Panc1 (cell line): ENCODE results near the gene ADI1. TPM values are rescaled to one million over a fixed set of nuclear protein-coding genes. Genes with fewer than 3 reads are reported as not detected.

ENCODE experiments used
- ATAC-seq: fragments of 200-7000 bp; cut with Tn5 transposase; 2 replicates; pipeline ENCODE4 v1.9.1; 2020; ENCODE audit warnings: mild to moderate bottlenecking, moderate library complexity
- BruUV-seq: library from RNA; stranded (reverse); fragments of 400-500 nt; replicated peaks from 2 replicates; lab custom pipeline; 2021; lab: Mats Ljungman, UMichigan
- CTCF ChIA-PET: fragments of 300-600 bp; sonication (Branson Sonifier 250); formaldehyde crosslinking; loops from one replicate; lab custom pipeline; 2022; ENCODE audit warnings: antibody characterized with exemption; lab: Charles Lee
- POLR2A ChIA-PET: fragments of 300-600 bp; sonication (Branson Sonifier 250); formaldehyde crosslinking; loops from one replicate; lab custom pipeline; 2022; ENCODE audit warnings: antibody characterized with exemption; lab: Charles Lee
- DNase-seq: peaks from one replicate; pipeline ENCODE4 v3.0.0-alpha.2; 2010; ENCODE audit warnings: low read depth, low spot score
- H3K27ac ChIP-seq: 2 replicates; pipeline ENCODE4 v1.5.1; 2011; ENCODE audit warnings: mild to moderate bottlenecking, low read length, inconsistent platforms
- H3K27me3 ChIP-seq: fragments of 200-500 bp; sonication (Bioruptor generic); 2 replicates; pipeline ENCODE4 v1.6.0; 2014; ENCODE audit warnings: low read length, inconsistent platforms; ENCODE audit not compliant: control insufficient read depth, insufficient read depth
- H3K36me3 ChIP-seq: fragments of 200-500 bp; sonication (Bioruptor generic); 2 replicates; pipeline ENCODE4 v1.5.1; 2014; ENCODE audit warnings: inconsistent platforms, mild to moderate bottlenecking, low read length, moderate library complexity; ENCODE audit not compliant: control insufficient read depth, insufficient read depth
- H3K4me1 ChIP-seq: 2 replicates; pipeline ENCODE4 v1.5.1; 2011; ENCODE audit warnings: inconsistent platforms, mild to moderate bottlenecking, low read length, moderate library complexity; ENCODE audit not compliant: control insufficient read depth, insufficient read depth
- H3K4me3 ChIP-seq, 2 experiments: 2 replicates each; pipeline ENCODE4 v1.5.1; 2011 to 2012; ENCODE audit warnings: low read depth in 2 of 2, low read length in 2 of 2, mild to moderate bottlenecking in 2 of 2, inconsistent platforms in 1 of 2, moderate library complexity in 1 of 2
- H3K9me3 ChIP-seq: fragments of 200-500 bp; sonication (Bioruptor generic); 2 replicates; pipeline ENCODE4 v1.5.1; 2014; ENCODE audit warnings: low read depth, mild to moderate bottlenecking, inconsistent platforms, low read length, moderate library complexity; ENCODE audit not compliant: control insufficient read depth, insufficient read depth
- POLR2AphosphoS5 ChIP-seq: IDR thresholded peaks from 2 replicates; pipeline ENCODE4 v1.6.1; 2012; ENCODE audit warnings: mild to moderate bottlenecking, low read depth, low read length, moderate library complexity
- SIN3A ChIP-seq: IDR thresholded peaks from 2 replicates; pipeline ENCODE4 v1.6.1; 2012; ENCODE audit warnings: low read depth, mild to moderate bottlenecking, low read length, moderate library complexity, borderline replicate concordance; ENCODE audit not compliant: insufficient read depth
- TCF7L2 ChIP-seq: IDR thresholded peaks from 2 replicates; pipeline ENCODE4 v1.6.1; 2011; ENCODE audit warnings: mild to moderate bottlenecking, low read depth, low read length, inconsistent platforms
- in situ Hi-C: cut with HindIII; loops from 2 replicates; pipeline ENCODE4 v1.10.0; 2016; ENCODE audit warnings: low sequenced_read_pairs, low pct_unique_long_range_greater_than_20kb
- intact Hi-C: fragments of 100-400 bp; cut with micrococcal nuclease; formaldehyde crosslinking; loops from one replicate; pipeline ENCODE4 v1.10.0; 2022; ENCODE audit not compliant: unreplicated experiment
- total RNA-seq: library from RNA; stranded (reverse); gene quantifications from one replicate; pipeline ENCODE4 v1.2.1, GENCODE V29; 2021; ENCODE audit not compliant: unreplicated experiment
- TF ChIP-seq, protein P1 (sequence below), 2 experiments: IDR thresholded peaks; 2 replicates each; pipeline ENCODE4 v1.6.1; 2011 to 2012; ENCODE audit warnings: low read depth in 2 of 2, control low read depth in 1 of 2, low read length in 1 of 2, mild to moderate bottlenecking in 1 of 2, moderate library complexity in 1 of 2; ENCODE audit not compliant: insufficient read depth in 1 of 2
- TF ChIP-seq, protein P2 (sequence below): fragments of 450-650 bp; IDR thresholded peaks from 2 replicates; pipeline ENCODE4 v1.5.1; 2017; ENCODE audit warnings: mild to moderate bottlenecking

ADI1 gene
- total RNA-seq, 1 experiment from 2014 or later = 42.9 TPM

DNA sequence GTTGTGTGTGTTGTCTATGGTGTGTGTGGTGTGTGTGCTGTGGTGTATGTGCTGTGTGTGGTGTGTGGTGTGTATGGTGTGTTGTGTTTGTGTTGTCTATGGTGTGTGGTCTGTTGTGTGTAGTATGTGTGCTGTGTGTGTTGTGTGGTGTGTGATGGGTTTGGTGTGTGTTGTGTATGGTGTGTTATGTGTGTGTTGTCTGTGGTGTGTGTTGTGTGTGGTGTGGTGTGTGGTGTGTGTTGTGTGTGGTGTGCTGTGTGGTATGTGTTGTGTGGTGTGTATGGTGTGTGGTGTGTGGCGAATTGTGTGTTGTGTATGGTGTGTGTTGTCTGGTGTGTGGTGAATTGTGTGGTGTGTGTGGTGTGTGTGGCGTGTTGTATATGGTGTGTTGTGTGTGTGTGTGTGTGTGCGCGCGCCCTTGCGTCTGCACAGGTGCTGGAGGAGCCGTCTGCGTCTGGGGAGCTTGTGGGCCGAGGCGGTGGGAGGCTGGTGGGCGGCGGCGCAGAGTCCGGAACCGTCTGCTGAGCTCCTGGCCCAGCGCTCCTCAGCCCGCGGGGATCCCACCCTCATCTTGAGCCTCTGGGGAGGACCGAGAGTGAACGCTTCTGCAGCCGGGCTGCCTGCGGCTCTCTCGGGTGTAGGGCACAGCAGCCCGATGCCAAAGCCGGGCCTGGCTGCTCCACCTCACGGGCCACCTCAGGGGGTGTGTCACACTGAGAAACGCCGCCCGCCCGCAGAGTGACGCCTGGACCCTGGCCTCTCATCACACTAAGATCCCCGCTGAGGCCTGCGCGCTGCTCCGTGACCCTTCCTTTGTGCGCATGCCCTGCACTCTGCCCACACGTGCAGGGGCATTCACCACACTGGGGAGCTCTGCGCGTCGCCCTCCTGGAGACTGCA is 8.8 kb upstream of the ADI1 start:
- POLR2A ChIA-PET = no interaction called here

DNA sequence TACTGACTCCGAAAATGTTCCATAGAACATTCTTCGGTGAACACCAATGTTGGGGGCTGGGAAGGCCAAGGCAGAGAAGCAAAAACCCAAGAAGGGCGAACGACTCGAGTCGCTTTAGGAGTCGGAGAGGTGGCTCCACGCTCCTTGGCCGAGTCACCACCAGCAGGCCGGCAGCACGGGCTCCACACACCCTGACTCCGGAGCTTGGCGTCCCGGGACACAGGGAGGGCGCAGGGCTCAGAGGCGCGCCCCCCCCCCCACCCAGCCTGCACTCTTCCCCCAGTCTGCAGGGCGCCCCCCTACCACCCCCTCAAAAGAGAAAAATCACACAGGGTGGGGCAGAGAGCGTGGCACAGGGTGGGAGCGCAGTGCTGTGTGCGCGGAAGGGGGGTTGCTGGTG is 7.5 kb upstream of the ADI1 start:
- no TSS peak for BruUV-seq
- no peak for DNase-seq
- Histone ChIP-seq H3K4me3 (no peak overlapping the region), H3K27ac (no peak overlapping the region), H3K4me1 (no peaks in the 10 kb centered on the region), H3K9me3 (no peaks in the 10 kb centered on the region), H3K27me3 (no peaks in the 10 kb centered on the region), H3K36me3 (no peaks in the 10 kb centered on the region)
- no peak for ATAC-seq
- CTCF ChIA-PET = no interaction called here
- intact Hi-C loops (no loop called here), in situ Hi-C loops (no loop called here)
- TF ChIP-seq, protein P1, sequence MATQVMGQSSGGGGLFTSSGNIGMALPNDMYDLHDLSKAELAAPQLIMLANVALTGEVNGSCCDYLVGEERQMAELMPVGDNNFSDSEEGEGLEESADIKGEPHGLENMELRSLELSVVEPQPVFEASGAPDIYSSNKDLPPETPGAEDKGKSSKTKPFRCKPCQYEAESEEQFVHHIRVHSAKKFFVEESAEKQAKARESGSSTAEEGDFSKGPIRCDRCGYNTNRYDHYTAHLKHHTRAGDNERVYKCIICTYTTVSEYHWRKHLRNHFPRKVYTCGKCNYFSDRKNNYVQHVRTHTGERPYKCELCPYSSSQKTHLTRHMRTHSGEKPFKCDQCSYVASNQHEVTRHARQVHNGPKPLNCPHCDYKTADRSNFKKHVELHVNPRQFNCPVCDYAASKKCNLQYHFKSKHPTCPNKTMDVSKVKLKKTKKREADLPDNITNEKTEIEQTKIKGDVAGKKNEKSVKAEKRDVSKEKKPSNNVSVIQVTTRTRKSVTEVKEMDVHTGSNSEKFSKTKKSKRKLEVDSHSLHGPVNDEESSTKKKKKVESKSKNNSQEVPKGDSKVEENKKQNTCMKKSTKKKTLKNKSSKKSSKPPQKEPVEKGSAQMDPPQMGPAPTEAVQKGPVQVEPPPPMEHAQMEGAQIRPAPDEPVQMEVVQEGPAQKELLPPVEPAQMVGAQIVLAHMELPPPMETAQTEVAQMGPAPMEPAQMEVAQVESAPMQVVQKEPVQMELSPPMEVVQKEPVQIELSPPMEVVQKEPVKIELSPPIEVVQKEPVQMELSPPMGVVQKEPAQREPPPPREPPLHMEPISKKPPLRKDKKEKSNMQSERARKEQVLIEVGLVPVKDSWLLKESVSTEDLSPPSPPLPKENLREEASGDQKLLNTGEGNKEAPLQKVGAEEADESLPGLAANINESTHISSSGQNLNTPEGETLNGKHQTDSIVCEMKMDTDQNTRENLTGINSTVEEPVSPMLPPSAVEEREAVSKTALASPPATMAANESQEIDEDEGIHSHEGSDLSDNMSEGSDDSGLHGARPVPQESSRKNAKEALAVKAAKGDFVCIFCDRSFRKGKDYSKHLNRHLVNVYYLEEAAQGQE (IDR thresholded peaks at IDR 0.05; ENCODE audit: insufficient read depth in 1 of 2, low read depth in 2 of 2, low read length in 1 of 2) = no peak
- TF ChIP-seq, protein P2, sequence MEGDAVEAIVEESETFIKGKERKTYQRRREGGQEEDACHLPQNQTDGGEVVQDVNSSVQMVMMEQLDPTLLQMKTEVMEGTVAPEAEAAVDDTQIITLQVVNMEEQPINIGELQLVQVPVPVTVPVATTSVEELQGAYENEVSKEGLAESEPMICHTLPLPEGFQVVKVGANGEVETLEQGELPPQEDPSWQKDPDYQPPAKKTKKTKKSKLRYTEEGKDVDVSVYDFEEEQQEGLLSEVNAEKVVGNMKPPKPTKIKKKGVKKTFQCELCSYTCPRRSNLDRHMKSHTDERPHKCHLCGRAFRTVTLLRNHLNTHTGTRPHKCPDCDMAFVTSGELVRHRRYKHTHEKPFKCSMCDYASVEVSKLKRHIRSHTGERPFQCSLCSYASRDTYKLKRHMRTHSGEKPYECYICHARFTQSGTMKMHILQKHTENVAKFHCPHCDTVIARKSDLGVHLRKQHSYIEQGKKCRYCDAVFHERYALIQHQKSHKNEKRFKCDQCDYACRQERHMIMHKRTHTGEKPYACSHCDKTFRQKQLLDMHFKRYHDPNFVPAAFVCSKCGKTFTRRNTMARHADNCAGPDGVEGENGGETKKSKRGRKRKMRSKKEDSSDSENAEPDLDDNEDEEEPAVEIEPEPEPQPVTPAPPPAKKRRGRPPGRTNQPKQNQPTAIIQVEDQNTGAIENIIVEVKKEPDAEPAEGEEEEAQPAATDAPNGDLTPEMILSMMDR = no peak
- TF ChIP-seq SIN3A (no peak), TCF7L2 (no peak), POLR2AphosphoS5 (no peak)
- POLR2A ChIA-PET = no interaction called here

More for the DNA sequence above, 8.8 kb upstream of the ADI1 start:
- in situ Hi-C loops = no loop called here
- ATAC-seq = no peak
- H3K4me3 ChIP-seq = no peak overlapping the region
- H3K9me3 ChIP-seq = no peaks in the 10 kb centered on the region
- H3K27ac ChIP-seq = no peak overlapping the region
- H3K27me3 ChIP-seq = no peaks in the 10 kb centered on the region
- no TSS peak for BruUV-seq
- intact Hi-C loops = no loop called here
- TF ChIP-seq, protein P2 = no peak
- no peak for TF ChIP-seq SIN3A
- no peak for TF ChIP-seq POLR2AphosphoS5
- TF ChIP-seq, protein P1 (IDR thresholded peaks at IDR 0.05; ENCODE audit: insufficient read depth in 1 of 2, low read depth in 2 of 2, low read length in 1 of 2) = no peak
- TF ChIP-seq TCF7L2 = no peak
- H3K36me3 ChIP-seq = no peaks in the 10 kb centered on the region
- H3K4me1 ChIP-seq = no peaks in the 10 kb centered on the region
- CTCF ChIA-PET = no interaction called here
- no peak for DNase-seq
